Endometrium (tissue), 2 donors: ENCODE measurements around the gene CELF2.

Source experiments
- FAIRE-seq: peaks from 2 replicates; lab custom pipeline; 2012; peaks lifted over from hg19 to GRCh38; lab: Jason Lieb, UNC
- donor health status: control.
- donor health status: control.

CELF2 gene

DNA sequence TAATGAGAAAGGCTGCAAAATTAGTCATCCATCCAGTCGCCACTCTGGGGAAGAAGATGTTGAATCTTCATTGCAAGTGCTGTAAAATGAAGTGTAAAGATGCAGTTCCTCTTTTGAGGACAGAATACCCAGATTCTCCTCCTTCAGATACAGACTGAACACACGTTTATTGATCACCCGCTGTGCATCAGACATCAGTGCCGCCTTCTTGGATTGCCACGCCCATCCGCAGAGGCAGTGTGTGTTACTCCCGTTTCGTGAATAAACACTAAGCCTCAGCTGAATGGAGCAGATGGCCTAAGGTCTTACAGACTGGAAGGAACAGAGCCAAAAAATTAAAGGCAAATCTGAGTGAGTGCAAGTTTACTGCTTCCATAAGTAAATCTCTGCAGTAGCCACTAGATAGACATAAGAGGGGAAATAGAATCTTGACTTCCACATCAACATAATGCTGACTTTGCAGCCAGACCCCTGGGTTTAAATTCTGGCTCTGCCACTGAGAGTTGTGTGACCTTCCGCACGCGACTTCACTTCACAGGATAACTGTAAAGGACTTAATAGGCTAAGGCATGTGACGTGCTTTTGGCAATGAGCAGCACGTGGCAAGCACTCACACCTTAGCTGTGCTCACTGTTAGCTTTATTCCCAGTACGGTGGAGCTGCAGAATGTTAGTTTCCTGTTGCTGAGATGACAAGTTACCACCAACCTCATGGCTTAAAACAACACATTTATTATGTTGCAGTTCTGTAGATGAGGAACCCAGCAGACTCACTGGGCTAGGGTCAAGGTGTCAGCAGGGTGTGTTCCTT is 285.9 kb downstream of the CELF2 start:
- no peak for FAIRE-seq

DNA sequence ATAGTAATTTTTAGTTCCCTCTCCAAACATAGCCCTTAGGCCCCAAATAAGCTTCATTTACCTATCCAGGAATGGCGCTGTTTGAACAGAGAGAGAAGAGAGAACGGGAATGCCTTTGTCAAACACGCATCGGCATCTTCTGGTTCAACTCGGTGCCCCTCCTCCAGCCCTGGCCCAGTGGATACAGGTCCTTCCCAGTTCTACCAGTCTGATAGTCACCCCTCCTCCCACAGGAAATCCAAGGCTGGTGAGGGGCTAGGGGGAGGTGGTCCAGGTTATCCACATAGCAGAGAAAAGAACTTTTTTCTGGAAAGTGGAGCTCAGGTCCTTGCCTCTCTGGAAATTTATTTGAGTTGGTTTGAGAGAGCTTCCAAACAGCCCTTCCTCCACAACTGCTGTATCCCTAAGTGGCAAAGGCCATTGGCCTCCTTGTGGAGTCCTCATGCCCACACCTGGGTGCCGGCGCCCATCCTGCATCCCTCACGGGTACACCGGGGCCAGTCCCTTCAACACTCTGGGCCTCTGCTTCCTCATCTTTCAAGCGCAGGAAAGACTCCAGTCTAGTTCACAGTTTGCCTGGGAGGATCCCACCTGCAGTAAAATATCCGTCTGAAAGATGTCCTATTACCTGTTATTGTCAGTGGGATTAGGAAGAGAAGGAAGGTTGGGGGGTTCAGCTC is 287.4 kb downstream of the CELF2 start:
- FAIRE-seq = no peak

DNA sequence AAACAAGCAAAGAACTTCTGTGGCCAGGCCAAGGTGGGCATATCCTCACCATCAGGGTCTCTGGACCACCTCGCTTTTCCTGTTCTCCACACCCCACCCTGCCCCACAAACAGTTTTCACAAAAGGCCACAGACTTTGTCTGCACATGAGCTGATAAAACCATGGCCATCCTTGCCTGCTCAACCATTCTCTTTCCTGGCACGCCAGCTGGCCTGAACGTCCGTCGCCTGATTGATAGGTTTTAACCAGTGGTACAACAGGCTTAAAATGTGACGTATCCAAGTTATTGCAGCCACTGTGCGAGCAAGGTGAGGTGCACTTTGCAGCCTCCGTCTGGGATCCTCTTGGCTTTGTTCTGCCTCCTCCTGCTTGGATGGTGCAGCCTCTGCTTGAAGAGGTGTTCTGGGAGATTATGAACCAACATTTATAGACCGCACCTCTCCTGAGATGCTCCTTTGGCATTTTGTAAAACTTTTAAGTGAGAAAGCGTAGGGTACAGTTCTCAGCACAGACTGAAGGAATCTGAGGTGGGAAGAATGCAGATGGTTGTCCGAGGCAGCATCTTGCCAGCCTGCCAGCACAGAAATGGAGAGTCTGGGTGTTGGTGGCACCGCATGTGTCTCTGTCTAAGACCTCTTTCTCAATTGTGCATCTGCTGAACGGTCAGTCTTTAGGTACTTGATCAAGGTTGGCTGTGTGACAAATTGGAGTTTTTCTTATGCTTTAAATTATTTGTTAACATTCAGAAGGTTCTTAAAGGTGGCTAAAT is 288.3 kb downstream of the CELF2 start:
- FAIRE-seq = no peak

DNA sequence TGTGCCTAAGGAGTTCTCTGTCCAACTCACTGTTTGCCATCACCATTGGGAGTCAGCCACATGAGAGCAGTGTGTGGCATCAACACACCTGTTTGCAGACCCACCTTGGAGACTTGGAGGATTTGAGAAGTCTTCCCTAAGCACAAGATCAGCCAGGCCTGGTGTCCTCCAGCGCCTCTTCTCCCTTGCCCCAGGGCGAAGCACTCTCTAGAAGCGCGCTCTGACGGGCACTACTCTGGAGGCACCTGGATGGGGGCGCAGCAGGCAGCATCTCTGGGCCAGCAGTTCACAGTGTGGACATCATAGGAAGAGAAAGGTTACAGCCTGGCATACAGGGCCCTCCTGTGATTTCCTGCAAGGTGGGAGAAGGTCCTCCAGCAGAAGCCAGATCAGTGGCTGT is 289.3 kb downstream of the CELF2 start:
- no peak for FAIRE-seq

DNA sequence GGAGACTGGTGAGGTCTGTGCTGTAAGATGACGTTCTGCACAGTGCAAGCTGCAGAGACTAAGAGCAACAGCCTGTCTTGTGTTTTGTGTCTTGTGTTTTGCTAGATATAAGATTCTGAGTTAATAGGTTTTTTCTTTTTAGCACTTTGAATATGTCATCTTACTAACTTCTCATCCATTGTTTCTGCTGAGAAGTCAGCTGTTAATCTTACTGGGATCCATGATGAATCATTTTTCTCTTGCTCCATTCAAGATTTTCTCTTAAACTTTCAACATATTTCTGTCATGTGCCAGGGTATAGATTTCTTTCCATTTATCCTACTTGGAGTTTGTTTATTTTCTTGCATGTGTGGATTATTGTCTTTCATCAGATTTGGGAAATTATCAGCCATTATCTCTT is 290.3 kb downstream of the CELF2 start:
- FAIRE-seq = no peak

DNA sequence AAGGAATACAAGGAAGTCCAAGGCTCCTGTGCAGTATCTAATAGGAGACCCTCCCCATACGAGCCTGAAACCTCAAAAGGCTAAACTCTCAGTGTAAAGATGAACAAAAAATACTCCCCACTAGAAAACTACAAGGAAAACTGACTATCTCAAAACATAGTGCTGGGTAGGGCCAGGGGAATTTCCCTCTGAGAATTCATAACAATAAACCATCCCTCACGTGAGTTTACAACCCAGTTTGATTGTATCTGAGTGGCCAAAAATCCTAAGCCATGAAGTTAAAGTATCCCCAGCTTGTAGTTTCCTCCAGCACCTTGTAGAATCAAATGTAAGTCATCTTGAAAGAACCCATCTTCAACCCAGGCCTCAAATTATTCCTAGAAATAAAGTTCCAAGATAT is 293.4 kb downstream of the CELF2 start:
- FAIRE-seq = no peak

DNA sequence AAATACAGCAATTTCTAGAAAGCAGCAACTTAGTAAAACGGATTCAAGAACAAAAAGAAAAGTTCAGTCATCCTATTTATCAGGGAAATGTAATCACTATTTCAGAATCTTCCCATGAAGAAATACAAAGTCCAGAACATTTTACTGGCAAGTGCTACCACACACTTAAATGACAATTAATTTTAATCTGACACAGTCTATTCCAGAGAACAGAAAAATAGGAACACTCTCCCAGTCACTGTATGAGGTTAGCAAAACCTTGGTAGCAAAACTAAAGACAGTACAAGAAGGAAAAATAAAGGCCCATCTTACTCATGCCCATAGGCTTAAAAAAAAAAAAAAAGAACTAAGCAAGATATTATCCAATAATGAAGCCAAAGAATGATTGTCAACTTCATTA is 295.8 kb downstream of the CELF2 start:
- no peak for FAIRE-seq

DNA sequence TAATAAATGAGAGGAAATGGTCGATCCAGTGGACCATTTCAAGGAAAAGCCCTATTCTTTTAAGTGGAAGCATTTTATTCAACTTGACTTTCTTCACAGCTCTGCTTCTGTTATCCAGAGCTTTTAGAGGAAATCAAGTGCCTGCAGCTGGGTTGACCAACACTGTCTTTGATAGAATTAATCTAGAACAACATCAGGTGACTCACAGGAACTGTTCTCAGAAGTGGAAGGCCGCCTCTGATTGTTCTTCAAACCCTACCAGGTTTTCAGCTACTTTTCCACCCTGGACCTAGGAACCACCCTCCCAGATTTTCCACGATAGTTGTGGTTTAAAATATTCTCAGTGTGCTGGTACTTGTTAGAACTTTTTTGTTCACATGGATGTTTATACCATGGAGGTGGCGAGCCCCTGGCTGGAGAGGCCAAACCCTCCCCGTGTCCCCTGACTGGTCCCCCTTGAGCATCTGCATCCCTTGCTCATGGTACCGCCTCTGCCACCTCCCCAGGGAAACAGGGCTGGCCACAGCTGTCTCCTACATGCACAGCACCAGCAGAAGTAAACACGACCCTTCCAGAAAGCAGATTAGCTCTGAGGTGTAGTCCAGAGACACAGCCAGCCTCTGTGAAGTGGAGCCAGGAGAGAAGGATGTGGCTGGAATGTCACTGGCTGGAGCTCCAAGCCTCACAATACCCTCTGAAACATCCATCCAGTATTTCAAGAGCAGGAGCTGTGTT is 300.4 kb downstream of the CELF2 start:
- no peak for FAIRE-seq

DNA sequence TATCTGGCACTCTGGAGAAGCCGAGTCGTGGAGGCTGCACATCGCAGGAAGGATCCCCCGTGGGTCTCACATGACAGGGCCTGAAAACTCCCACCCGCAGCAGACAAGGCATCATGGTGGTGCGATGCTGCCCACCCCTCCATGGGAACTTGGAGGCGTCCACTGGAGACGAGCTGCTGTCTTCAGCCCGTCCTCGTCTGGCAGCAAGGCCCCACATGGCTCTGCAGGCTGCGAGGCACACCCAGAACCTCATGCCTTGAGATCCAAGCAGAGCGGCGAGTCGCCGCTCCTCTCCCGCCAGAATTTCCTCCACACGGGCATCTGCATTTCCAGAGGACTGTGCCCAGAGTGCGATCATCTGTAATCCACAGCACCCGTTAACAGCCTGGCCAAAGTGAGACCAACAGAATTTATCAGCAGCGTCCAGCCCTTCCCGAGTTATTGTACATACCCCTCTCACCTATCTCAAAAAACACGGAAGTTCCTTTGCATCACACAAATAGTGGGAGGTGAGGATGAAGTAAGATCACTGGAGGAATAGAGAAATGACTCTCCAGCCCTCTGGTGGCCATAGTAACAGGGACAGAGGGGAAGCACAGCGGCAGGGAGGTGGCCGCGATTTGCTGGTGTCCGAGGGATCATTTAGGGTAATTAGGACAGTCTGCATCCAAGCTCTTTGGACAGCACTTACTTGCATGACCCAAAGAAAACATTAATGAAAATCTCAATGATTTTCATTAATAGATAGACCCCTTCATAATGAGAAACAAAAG is 301.3 kb downstream of the CELF2 start:
- FAIRE-seq = no peak

DNA sequence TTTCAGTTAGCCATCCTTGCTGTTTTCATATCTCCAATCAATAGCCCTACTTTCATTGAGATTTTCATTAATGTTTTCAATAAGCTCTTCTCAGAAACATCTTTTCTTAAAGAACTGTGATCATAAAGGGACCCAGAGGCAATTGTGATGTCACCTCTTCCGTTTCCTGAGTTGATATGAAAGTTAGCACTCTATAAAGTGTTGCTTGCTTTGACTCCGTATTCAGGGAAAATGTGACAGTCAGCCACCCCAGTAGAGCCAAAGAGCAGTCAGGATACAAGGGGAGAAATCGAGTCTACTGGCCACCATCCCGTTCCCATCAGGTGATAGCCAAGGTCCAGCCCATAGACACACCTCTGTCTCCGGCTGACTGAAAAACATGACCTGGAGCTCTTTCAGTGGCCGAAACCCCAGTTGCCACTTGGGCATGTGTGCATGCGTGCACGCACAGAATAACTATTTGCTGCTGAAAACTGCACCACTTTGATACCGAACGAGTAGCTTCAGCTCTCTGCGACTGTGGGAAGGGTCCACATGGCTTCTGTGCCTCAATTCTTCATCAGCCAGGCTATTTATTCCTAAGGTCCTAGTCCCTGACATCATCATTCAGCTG is 302.4 kb downstream of the CELF2 start:
- no peak for FAIRE-seq

DNA sequence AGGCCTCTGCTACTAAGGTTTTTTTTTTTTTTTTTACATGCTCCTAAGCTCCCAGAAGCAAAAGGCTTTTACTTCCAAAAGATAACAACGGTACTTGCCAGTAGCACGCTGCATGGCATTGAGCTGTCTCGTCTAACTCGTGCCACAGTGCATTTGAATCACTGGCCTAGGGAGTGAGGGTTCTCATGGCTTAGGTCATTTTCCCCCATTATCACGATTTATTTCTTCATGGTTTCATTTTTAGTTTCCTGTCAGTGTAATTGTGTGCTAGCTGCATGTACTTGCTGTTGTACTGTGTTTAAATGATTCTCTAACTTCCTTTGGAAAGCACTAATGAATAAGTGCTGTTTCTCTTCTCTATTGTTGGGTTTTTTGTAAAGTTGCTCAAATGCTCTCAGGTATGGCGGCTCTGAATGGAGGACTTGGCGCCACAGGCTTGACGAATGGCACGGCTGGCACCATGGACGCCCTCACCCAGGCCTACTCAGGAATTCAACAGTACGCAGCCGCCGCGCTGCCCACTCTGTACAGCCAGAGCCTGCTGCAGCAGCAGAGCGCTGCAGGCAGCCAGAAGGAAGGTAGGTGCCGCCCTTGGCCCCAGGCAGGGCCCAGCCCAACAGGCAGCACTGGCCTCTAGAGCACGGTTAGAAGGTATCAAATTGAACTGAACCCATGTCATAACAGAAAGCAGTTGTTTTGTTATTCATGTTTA is 303.3 kb downstream of the CELF2 start:
- no peak for FAIRE-seq

DNA sequence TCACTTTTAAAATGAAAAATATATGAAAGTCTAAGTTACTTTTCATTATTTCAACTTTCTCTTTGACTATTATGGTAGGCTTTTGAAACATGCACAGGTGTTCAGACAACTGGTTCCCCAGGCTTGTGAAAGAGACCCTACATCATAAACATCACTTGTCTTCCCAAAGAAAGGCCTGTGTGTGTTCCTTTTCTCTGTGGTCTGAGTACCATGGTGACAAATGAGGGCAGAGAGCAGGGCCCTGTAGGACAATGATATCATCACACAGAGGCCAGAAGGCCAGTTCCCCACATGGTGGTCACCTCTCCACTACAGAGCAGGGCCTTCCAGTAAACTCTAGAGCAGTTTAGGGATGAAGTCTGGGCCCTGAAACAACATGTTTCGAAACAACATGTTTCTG is 305.0 kb downstream of the CELF2 start:
- no peak for FAIRE-seq

DNA sequence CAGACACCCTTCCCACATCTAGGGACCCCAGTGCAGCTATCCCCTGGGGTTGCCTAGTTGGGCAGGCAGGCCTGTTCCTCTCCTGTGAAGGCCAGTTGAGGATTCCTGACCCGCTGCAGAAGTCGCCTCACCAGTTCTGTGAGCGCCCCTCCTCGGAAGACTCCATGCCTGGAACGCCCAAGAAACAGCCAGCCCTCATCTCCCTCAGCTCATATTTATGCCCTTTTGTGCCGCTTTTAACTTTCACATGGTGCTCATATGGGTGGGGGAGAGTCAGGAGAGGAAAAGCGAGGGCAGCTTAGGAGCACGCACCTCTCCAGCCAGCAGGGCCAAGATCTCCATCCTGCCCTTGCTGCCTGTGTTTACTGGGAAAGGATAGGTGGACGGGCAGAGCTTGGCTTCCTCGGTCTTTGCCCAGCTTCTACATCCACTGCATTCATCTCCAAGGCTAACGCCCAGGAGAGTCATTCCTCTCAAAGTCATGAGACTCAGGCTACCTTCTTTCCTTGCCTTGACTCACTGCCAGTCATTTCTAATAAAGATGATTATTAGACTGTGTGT is 307.2 kb downstream of the CELF2 start:
- FAIRE-seq = no peak

DNA sequence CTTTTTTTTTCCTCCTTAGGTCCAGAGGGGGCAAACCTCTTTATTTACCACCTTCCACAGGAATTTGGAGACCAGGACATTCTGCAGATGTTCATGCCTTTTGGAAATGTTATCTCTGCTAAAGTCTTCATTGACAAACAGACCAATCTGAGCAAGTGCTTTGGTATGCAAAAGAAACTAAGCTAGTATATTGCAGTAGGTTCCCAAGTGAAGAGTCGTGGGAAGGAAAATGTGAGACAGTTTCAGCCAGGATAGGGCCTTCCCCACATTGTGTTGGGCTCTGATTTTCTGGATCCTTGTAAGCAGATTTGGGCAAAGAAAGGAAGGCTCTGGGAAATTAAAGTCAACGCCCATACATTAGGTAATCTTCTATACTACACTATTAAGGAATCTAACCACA is 308.1 kb downstream of the CELF2 start:
- no peak for FAIRE-seq

DNA sequence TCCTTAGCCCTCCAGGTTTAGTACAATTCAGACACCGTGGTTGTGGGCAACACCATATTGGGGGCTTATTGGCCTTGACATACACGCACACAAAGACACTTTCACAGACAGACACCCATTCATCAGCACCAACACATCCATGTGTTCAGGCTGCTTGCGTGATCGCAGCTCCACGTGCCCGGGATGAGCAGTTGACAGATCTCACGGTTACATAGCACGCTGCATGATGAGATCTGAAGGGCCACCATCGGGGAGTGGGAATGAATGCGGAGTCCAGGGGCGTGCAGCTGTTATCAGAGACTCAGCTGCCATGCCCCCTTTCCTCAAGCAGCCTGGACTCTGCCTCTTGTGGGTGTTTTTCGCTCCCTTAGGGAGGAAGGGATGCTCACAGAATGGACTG is 308.6 kb downstream of the CELF2 start:
- no peak for FAIRE-seq

DNA sequence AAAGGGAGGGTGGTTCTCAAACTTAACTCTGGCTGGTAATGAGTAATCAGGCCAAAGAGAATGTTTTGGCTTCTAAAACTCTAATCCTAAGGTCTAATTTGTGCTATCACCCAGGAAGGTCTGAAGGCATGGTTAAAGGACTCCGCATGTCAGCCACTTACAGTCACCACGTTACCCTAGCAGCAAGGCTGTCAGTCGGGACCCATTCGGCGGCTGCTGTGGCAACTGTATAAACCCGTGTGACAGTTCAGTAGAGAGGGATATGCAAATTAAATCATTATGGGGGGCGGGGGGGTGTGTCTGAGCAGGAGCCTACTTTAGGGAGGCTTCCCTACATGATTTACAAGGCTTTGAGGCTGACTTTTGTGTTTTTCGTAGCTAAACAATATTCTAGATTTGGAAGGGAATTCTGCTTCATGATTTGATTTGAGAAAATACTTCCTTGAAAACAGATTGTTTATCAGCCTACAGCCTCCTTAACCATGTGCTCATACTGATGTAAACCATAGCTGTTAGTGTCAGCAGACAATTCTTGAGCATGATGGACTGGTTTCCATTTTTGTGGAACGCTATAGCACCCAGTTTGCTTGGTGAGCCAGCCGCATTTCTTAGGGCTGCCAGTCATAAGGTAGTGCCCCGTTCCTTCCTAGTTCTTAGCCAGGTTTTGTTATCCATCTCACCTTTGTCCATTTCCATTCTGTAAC is 309.4 kb downstream of the CELF2 start:
- no peak for FAIRE-seq

DNA sequence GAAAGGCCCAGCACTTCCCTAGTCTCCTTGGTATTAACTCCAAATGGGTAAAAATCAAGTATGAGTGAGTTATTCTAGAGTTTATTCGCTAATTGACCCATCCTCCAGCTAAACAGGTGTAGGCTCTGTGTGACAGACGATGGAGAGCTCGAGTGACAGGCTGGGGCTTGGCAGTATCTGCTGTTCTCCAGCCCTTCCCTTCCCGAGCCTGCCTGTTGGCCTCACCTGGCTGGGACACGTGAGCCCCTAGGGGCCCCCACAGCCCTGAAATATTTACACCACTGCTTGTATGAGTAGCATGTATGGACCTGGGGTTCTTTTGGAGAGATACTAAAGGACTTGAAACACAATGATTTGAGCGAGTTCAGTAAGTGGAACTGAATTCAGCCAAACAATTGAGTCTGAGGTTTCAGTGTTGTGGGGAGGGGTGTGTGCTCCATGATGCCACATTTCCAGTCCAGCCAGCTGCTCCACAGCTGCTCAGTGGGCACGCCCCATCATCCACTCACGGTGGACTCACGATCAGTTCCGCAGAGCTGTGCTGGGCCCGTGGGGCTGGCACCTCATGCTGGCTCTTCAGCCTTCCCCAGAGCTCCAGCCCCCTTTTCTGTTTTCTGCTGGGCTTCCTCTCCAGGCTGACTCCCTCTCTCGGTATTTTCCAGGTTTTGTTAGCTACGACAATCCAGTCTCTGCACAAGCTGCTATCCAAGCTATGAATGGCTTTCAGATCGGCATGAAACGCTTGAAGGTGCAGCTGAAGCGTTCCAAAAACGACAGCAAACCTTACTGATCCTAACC is 310.8 kb downstream of the CELF2 start:
- no peak for FAIRE-seq

DNA sequence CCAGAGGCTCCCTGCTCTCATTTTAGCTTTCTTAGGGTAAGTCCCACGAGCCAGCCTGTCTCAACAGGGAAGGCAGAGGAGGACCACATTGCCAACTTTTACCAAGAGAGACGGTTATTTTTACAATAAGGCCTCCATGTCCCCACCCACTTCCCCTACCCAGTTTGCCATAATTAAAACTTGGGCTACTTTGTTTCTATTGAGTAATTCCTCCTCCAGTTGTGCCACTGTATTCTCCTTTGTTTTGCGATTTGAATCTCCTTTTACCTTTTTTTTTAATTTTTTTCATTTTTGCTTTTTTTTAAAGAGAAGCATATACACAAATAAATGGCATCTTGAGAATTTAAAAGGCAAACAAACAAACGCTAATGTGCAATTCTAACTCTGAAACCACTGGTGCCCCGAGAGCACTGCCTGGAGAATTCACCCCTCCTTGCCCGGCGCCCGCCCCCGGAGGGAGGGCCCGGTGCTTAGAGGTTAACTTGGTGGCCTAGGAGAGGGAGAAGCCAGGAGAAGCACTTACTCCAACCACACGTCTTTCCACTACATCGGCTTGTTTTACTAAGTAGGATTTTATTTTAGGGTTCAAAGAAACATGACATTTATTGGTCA is 311.5 kb downstream of the CELF2 start:
- FAIRE-seq = no peak
